ENCODE measurements around the gene FITM2. TPM values are rescaled to one million over a fixed set of nuclear protein-coding genes. Genes with fewer than 3 reads are reported as not detected.
A peak's percentile ranks its signal among the peaks of the same experiment; 100 is the strongest.

FITM2 gene
- total RNA-seq, 1 experiment from 2014 or later: 6.7 TPM

DNA sequence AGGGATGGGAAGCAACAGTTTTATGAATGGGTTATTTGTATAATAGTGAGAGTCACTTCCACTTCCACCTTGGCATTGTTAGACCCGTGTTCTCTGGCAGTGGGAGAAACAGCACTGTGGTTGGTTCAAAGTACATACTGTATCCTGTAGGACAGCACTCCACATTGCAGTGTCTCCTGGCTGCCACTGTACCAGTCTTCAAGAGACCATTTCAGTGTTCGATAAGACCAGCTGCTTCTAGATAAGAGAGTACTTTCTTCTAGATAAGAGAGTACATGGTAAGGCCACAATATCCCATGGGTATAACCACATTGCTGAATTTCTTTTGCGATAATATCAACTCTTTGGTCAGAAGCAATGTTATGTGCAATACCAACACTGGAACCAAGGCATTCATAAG, 28.8 kb downstream of the FITM2 start:
- DNase-seq (ENCODE audit: low spot score): no peak

DNA sequence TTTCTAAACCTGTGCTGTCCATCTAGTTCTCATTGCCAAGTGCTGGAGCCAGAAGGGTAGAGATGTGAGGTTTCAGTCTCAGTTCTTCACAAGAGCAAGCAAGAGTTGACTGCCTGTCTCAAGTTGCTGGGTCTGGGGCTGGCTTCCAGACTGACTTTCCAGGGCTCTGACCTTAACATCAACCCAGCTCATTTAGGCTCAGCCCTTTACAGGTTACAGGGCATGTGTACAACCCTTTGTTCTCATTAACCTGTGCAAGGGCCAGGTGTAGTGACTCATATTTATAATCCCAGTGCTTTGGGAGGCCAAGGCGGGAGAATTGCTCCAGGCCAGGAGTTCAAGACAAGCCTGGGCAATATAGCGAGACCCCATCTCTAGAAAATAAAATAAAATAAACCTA, 30.6 kb downstream of the FITM2 start:
- no peak for DNase-seq (ENCODE audit: low spot score)

DNA sequence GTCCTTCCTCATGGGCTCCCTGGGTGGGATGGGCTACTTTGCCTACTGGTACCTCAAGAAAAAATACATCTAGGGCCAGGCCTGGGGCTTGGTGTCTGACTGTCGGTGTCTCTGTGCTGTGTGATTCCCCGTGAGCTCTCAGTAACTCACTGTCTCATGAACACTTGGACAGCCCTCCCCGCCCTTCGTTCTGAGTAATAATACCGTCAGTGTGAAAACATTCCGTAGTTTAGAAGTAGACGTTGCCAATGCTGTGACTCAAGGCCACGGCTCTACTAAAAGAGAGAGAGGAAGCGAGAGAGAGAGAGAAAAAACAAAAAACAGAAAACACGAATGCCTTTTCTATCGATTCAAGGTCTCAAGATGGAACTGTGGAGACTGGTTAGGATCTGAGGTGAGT, 31.8 kb downstream of the FITM2 start:
- no peak for DNase-seq (ENCODE audit: low spot score)

- DNase-seq (ENCODE audit: low spot score): no peak
Observed at GRCh38 chr20:44274303-44275017, 36.5 kb downstream of the FITM2 start.

DNA sequence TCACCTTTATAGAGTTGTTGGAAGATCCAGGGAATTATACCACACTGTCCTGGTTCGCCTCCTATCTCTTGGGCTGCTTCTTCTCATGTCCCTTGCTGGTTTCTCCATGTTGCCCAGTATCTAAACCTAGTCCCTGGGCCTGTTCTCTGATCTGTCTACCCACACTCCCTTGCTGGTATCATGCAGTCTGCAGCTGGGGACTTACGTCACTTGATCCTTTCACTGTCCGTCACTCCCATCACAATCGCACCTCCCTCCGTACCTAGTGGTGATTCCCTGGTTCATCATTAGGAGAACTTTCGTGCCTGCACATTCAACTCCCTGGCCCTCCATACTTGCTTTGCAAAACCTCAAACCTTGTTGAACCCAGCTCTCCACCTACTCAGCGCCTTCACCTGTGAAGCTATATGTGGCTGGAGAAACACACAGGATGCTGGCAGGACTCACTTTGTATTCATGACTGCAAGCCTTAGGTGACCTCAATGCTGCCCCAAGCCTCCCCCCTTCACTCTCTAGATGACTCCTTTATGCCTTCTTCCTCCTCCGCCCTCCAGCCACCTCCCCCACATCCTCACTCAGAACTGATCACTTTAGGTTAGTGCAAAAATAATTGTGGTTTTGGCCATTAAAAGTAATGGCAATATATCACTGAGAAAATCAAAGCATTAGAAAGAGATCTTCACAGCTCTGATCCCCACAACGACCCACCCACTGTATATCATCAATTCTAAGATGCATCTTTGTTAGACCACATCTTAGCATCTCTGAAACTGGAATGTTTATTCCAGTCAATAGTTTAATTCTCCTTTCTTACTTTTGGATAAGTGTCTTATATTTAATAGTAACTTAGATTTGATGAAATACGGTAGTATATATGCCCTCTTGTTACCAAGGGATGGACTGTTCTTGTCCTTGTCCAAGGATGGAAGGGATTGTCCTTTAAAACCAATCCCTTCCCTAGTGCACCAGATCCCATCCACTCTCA, 37.5 kb downstream of the FITM2 start:
- DNase-seq (ENCODE audit: low spot score): no peak

- no peak for DNase-seq (ENCODE audit: low spot score)
Observed at GRCh38 chr20:44271915-44272663, 38.9 kb downstream of the FITM2 start.

GRCh38 chr20:44268802-44269201, 42.2 kb downstream of the FITM2 start:
- no peak for DNase-seq (ENCODE audit: low spot score)

GRCh38 chr20:44264287-44264686, 46.7 kb downstream of the FITM2 start:
- DNase-seq (ENCODE audit: low spot score): peak; percentile 23

DNA sequence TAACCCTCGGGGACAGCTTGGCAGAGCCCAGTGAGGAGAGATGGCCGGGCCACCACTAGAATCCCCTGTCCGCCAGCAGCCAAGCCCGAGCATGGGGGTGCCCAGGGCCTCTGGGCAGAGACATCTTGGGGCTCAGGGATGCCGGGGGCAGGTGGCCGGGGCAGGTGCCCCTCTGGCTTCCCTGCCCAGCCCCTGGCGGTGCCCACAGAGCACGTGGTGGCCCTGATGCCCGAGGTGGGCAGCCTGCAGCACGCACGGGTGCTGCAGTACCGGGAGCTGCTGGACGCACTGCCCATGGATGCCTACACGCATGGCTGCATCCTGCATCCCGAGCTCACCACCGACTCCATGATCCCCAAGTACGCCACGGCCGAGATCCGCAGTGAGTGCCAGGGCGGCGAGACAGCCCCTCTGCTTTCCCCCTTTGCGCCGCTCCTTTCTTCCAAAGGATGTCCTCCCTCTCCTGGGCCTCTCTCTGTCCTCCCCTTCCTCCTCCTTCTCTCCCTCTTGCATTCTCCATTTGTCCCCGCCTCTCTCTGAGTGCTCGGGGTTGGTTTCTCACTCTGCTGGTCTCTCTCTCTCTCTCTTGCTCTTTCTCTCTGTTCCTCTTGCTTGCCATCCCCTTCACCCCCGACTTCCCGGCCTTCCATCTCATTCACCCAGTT, 52.6 kb downstream of the FITM2 start:
- no peak for DNase-seq (ENCODE audit: low spot score)

- no peak for DNase-seq (ENCODE audit: low spot score)
Observed at GRCh38 chr20:44256961-44257360, 54.0 kb downstream of the FITM2 start.

DNA sequence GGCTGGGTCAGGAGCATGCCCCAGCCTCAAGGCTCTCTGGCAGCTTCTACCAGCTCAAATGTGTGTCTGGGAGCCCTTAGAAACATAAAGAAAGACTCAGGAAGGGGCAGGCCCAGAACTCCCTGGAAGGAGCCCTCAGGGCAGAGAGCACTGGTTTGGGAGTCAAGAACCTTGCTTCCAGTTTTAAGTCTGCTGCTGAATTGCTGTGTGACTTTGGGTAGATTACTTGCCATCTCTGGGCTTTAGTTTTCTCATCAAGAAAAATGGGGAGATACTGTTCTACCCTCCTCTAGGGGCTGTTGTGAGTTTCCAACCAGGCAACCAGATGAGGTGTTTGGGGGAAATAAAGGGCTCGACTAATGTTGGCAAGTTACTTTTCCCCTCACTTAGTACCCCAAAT, 55.1 kb downstream of the FITM2 start:
- no peak for DNase-seq (ENCODE audit: low spot score)

GRCh38 chr20:44254073-44254472, 56.9 kb downstream of the FITM2 start:
- no peak for DNase-seq (ENCODE audit: low spot score)

DNA sequence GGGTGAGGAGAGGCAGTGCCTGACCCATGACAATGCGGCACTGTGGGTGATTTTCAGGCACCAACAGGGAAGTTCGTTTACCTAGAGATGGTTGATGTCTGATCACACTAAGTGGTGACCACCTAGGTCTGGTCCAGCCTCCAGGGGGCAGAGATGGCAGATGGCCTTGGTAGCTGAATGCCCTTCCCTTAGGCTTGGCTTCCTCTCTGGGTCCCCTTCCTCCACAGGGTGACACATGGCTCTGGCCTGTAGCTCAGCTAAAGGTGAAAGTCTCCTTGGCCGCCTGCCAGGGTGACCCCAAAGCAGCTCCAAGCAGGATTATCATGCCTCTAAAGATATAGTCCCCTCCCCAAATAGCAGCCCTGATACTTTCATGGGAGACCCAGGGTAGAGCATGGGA, 57.5 kb downstream of the FITM2 start:
- DNase-seq (ENCODE audit: low spot score): no peak

Small RNA genes within 50 kb of the gene (small RNA-seq; reads per million reads assigned to genes)
- not detected for gene RF00019

Other genes starting within 250 kb of the FITM2 start
- gene JPH2, start 124.0 kb downstream of the FITM2 start, total RNA-seq (2014; rRNA removed; shearing (Covaris generic)): 0.03 and 0.18 TPM in 2 replicates
- 44.3 and 46.3 TPM in 2 replicates for gene OSER1, start 100.4 kb downstream of the FITM2 start, total RNA-seq (2014; rRNA removed; shearing (Covaris generic))
- not detected in 2 replicates for gene GDAP1L1, start 63.9 kb downstream of the FITM2 start, total RNA-seq (2014; rRNA removed; shearing (Covaris generic))
- not detected in 2 replicates for gene R3HDML, start 25.8 kb upstream of the FITM2 start, total RNA-seq (2014; rRNA removed; shearing (Covaris generic))
- gene HNF4A, start 44.5 kb upstream of the FITM2 start, total RNA-seq (2014; rRNA removed; shearing (Covaris generic)): 63.8 and 70.7 TPM in 2 replicates
- gene TTPAL, start 164.7 kb upstream of the FITM2 start, total RNA-seq (2014; rRNA removed; shearing (Covaris generic)): 4.7 and 4.8 TPM in 2 replicates
- 61.4 and 74.3 TPM in 2 replicates for gene SERINC3, start 210.9 kb upstream of the FITM2 start, total RNA-seq (2014; rRNA removed; shearing (Covaris generic))

Data from HT-29 (cell line).